Tibial nerve (tissue), 4 donors: Measurements from ENCODE around the gene DNAJA2. TPM values are rescaled to one million over a fixed set of nuclear protein-coding genes. Genes with fewer than 3 reads are reported as not detected.

ENCODE experiments used
- DNase-seq, 2 donors: peaks; one replicate each; pipeline ENCODE4 v3.0.0-alpha.2; 2019; ENCODE audit warnings: low spot score in 2 of 2
- H3K27ac ChIP-seq, 4 donors: fragments of 200-600 bp; sonication (generic) in 3 of 4; one replicate each; pipeline ENCODE4 v1.5.1; 2017 to 2019; ENCODE audit warnings: mild to moderate bottlenecking in 1 of 4
- H3K27me3 ChIP-seq, 2 donors: fragments of 200-600 bp; sonication (generic) in 1 of 2; one replicate each; pipeline versions ENCODE4 v1.5.1 to v1.6.0; 2017 to 2019
- H3K36me3 ChIP-seq, 3 donors: fragments of 200-600 bp; sonication (generic); one replicate each; pipeline ENCODE4 v1.5.1; 2018 to 2019
- H3K4me1 ChIP-seq, 4 donors: fragments of 200-600 bp; sonication (generic) in 3 of 4; one replicate each; pipeline ENCODE4 v1.5.1; 2017 to 2019
- H3K4me3 ChIP-seq, 4 donors: fragments of 200-600 bp; sonication (generic) in 3 of 4; one replicate each; pipeline ENCODE4 v1.5.1; 2017 to 2019; ENCODE audit warnings: mild to moderate bottlenecking in 1 of 4, moderate library complexity in 1 of 4
- H3K9me3 ChIP-seq, 4 donors: fragments of 200-600 bp; sonication (generic) in 3 of 4; one replicate each; pipeline ENCODE4 v1.5.1; 2017 to 2019
- EP300 ChIP-seq, 2 donors: sonication (generic); formaldehyde crosslinking; IDR thresholded peaks; one replicate each; pipeline ENCODE4 v1.6.1; 2017; ENCODE audit warnings: antibody characterized with exemption in 2 of 2, mild to moderate bottlenecking in 1 of 2
- POLR2A ChIP-seq, 2 donors: fragments of 450-650 bp; IDR thresholded peaks; one replicate each; pipeline ENCODE4 v1.6.1; 2017; ENCODE audit warnings: antibody characterized with exemption in 2 of 2, mild to moderate bottlenecking in 2 of 2, moderate library complexity in 2 of 2
- WGBS, 2 donors: methylation state at CpG; one replicate each; pipeline ENCODE4 v1.1.5; 2018; 5-methylcytosine and 5-hydroxymethylcytosine counted together
- total RNA-seq, 4 donors: library from RNA; depleted of rRNA; stranded (reverse); fragments of >200 nt; gene quantifications; one replicate each; pipeline ENCODE4 v1.1.0, GENCODE V29; 2016
- TF ChIP-seq, protein P1 (sequence below), 5 experiments: fragments of 200-600 bp in 3 of 5; fragments of 450-650 bp in 2 of 5; sonication (generic) in 3 of 5; IDR thresholded peaks; one replicate each; pipeline ENCODE4 v1.5.1; 2016 to 2019; ENCODE audit warnings: antibody characterized with exemption in 5 of 5, mild to moderate bottlenecking in 3 of 5, moderate library complexity in 2 of 5

DNAJA2 gene
- total RNA-seq, 4 donors from 2014 or later, result 27.2 to 48.5 (median 31.7) TPM

DNA sequence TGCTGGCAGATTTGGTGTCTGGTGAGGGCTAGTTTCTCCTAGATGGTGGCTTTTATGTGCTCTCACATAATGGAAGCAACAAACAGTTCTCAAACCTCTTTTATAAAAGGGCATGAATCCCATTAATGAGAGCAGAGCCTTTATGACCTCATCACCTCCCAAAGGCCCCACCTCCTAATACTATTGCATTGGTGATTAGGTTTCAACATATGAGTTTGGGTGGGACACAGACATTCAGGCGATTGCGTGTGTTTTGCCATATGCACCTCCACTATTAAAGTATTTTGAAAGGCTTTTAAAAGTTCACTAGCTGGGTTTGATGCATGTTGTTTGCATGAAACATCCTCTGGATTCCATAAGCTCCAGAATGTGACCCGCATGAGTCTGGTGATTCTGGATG, 24.4 kb upstream of the DNAJA2 start:
- no peak overlapping the region for H3K27ac ChIP-seq
- no peaks in the 10 kb centered on the region for H3K27me3 ChIP-seq
- 95 to 96% methylated on average over 3 of the region's 3 CpGs for WGBS, 2 donors
- H3K4me3 ChIP-seq, result no peak overlapping the region
- no peaks in the 10 kb centered on the region for H3K9me3 ChIP-seq
- no peak for TF ChIP-seq POLR2A (IDR thresholded peaks at IDR 0.05)
- TF ChIP-seq, protein P1, sequence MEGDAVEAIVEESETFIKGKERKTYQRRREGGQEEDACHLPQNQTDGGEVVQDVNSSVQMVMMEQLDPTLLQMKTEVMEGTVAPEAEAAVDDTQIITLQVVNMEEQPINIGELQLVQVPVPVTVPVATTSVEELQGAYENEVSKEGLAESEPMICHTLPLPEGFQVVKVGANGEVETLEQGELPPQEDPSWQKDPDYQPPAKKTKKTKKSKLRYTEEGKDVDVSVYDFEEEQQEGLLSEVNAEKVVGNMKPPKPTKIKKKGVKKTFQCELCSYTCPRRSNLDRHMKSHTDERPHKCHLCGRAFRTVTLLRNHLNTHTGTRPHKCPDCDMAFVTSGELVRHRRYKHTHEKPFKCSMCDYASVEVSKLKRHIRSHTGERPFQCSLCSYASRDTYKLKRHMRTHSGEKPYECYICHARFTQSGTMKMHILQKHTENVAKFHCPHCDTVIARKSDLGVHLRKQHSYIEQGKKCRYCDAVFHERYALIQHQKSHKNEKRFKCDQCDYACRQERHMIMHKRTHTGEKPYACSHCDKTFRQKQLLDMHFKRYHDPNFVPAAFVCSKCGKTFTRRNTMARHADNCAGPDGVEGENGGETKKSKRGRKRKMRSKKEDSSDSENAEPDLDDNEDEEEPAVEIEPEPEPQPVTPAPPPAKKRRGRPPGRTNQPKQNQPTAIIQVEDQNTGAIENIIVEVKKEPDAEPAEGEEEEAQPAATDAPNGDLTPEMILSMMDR (IDR thresholded peaks at IDR 0.05), result no peak
- no peak for TF ChIP-seq EP300 (IDR thresholded peaks at IDR 0.05)
- no peaks in the 10 kb centered on the region for H3K36me3 ChIP-seq
- H3K4me1 ChIP-seq, result no peaks in the 10 kb centered on the region
- no peak for DNase-seq

DNA sequence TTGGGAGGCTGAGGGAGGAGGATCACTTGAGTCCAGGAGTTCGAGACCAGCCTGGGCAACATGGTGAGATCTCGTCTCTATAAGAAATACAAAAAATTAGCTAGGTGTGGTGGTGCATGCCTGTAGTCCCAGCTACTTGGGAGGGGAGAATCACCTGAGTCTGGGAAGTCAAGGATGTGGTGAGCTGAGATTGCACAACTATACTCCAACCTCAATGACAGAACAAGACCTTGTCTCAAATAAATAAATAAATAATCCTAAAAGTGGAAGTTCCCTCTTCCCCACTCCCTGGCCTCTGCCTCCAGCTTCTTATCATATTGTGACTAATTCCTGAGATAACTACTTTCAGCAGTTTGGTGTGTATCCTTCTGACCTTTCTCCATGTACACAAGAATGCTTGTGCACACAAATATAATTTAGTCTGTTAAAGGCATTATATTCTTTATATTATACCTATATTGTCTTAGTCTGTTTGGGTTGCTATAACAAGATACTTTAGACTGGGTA, 23.5 kb upstream of the DNAJA2 start:
- TF ChIP-seq EP300 (IDR thresholded peaks at IDR 0.05) (no peak), POLR2A (IDR thresholded peaks at IDR 0.05) (no peak)
- TF ChIP-seq, protein P1 (IDR thresholded peaks at IDR 0.05), result no peak
- H3K4me1 ChIP-seq, result no peaks in the 10 kb centered on the region
- no peak overlapping the region for H3K4me3 ChIP-seq
- DNase-seq, result no peak
- no peaks in the 10 kb centered on the region for H3K27me3 ChIP-seq
- H3K36me3 ChIP-seq, result no peaks in the 10 kb centered on the region
- H3K27ac ChIP-seq, result no peak overlapping the region
- H3K9me3 ChIP-seq, result no peaks in the 10 kb centered on the region
- 92 to 94% methylated on average over 2 of the region's 2 CpGs for WGBS, 2 donors

DNA sequence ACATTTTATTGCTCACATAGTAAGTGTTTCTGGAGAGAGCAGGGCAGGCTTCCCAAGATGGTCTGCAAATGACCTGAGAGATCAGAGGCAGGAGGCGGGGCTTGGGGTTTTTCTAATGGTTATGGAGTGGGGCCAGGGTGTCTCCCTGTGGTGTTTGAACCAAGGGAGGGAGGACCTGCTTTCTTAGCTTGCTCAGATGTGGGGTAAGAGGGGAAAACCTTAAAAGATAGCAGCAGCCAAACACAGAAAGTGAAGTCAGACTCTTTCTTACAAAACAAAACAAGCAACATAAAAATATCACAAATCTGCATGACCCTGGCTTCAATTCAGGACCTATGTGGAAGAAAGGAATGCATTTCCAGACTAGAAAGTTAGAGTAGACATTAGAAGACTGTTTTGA, 22.9 kb upstream of the DNAJA2 start:
- H3K9me3 ChIP-seq, result no peaks in the 10 kb centered on the region
- no peak overlapping the region for H3K4me3 ChIP-seq
- DNase-seq, result no peak
- no peak overlapping the region for H3K27ac ChIP-seq
- 50 to 53% methylated on average over 1 of the region's 1 CpG for WGBS, 2 donors
- no peaks in the 10 kb centered on the region for H3K36me3 ChIP-seq
- no peak for TF ChIP-seq EP300 (IDR thresholded peaks at IDR 0.05)
- TF ChIP-seq, protein P1 (IDR thresholded peaks at IDR 0.05), result no peak
- TF ChIP-seq POLR2A (IDR thresholded peaks at IDR 0.05), result no peak
- no peaks in the 10 kb centered on the region for H3K27me3 ChIP-seq
- H3K4me1 ChIP-seq, result no peaks in the 10 kb centered on the region

DNA sequence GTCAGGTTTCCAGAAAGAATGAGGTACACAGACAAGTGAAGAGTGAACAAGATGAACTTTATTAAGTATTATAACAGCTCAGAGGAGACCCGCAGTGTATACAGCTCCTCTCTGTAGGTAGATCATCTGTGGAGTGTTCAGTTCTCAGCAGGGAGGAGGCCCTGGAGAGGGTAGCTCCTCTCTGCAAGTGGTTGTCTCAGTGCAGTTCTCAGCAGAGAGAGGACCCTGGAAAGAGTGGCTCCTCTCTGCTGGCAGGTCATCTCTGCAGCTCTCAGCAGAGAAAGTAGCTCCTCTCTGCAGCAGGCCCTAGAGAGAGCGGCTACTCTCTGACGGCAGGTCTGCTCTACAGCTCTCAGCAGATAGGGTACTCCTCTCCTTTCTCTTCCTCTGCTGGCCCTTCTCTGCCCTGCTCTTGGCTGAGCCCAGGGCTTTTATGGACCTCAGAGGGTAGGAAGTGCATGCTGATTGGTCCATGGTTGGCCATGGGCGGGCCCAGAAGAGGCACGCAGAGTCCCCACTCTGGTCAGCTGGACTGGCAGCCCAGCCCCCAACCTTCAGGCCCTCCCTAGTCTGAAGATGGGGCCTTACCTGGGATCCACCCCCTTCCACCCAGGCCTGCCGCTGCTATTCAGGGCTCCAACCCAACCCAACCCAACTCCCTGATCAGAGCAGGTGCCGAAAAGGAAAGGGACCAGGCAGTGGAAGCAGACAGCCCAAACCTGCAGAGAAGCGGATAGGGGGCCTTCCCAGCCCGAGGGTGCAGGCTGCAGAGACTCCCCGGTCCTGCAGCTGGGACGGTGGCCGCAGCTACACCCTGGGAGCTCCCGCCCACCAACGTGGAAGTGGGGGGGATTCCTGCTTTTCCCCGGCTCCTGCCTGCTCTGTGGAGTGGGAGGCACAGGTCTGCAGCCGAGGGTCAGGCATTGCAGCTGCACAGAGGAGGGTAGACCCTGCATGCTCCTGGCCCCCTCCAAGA, 18.5 kb upstream of the DNAJA2 start:
- Histone ChIP-seq H3K27me3 (no peaks in the 10 kb centered on the region), H3K4me3 (no peak overlapping the region), H3K4me1 (no peaks in the 10 kb centered on the region), H3K9me3 (no peaks in the 10 kb centered on the region), H3K27ac (no peak overlapping the region), H3K36me3 (no peaks in the 10 kb centered on the region)
- no peak for TF ChIP-seq POLR2A (IDR thresholded peaks at IDR 0.05)
- TF ChIP-seq EP300 (IDR thresholded peaks at IDR 0.05), result no peak
- DNase-seq, result no peak
- WGBS, 2 donors, result 91 to 95% methylated on average over 14 to 15 of the region's 16 CpGs

DNA sequence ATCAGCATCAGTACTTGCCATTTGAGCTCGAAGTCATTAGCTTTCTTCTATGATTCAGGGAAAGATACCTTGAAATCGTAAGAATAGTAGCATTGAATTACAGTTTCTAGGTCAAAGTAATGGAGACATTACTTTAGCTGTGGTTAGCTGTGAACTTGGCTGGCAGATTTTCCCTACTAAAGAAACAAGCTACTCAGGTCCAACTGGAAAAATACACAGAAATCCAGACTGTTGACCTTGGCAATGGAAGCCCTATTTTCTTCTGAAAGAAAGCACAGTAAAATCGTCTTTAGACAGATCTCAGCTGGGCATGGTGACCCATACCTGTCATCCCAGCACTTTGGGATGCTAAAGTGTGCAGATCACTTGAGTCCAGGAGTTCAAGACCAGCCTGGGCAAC, 13.4 kb upstream of the DNAJA2 start:
- no peaks in the 10 kb centered on the region for H3K4me1 ChIP-seq
- H3K27me3 ChIP-seq, result no peaks in the 10 kb centered on the region
- TF ChIP-seq POLR2A (IDR thresholded peaks at IDR 0.05) (no peak), EP300 (IDR thresholded peaks at IDR 0.05) (no peak)
- TF ChIP-seq, protein P1 (IDR thresholded peaks at IDR 0.05), result no peak
- H3K9me3 ChIP-seq, result no peaks in the 10 kb centered on the region
- no peaks in the 10 kb centered on the region for H3K36me3 ChIP-seq
- no peak overlapping the region for H3K4me3 ChIP-seq
- no peak overlapping the region for H3K27ac ChIP-seq
- WGBS, 2 donors, result 51 to 58% methylated on average over 3 of the region's 3 CpGs
- DNase-seq, result no peak
